Bone marrow (tissue), 2 donors: ENCODE measurements around the gene TOB2.

Experiments used
- DNase-seq, 2 donors: peaks; one replicate each; lab custom pipeline; 2025; lab: John Stamatoyannopoulos, UW

TOB2 gene

DNA sequence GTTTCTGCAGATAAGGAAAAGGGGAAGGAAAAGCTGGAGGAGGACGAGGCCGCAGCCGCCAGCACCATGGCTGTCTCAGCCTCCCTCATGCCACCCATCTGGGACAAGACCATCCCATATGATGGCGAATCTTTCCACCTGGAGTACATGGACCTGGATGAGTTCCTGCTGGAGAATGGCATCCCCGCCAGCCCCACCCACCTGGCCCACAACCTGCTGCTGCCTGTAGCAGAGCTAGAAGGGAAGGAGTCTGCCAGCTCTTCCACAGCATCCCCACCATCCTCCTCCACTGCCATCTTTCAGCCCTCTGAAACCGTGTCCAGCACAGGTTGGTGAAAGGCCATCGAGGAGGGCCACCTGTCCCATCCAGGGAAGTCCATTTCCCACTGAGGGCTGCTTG lies 59.3 kb downstream of the TOB2 start:
- DNase-seq: no peak

DNA sequence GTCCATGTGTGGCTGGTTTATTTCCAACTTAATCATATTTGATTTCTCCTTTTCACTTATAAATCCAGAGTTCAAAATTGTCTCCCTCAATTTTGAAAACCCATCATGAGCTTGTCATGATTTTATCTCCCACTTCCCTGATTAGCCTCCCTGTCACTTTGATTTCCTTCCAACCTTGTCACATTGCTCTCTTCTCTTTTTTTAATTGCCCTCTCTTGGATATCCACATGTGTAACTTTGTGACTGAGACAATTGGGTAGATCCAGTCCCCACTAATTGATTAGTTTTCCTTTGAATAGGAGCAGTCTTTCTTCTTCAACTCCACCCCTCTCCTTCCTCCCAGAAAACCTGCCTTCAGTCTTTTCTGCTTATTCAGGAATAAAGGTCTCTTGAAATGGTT lies 62.5 kb downstream of the TOB2 start:
- DNase-seq: no peak
